HG02678 (cell line): ENCODE measurements around the gene TSPAN9.

Experiments used
- ATAC-seq: cut with Tn5 transposase; IDR thresholded peaks from one replicate; pipeline ENCODE4 v1.9.1; 2021; ENCODE audit warnings: mild to moderate bottlenecking, moderate library complexity; ENCODE audit not compliant: unreplicated experiment

Gene TSPAN9

DNA sequence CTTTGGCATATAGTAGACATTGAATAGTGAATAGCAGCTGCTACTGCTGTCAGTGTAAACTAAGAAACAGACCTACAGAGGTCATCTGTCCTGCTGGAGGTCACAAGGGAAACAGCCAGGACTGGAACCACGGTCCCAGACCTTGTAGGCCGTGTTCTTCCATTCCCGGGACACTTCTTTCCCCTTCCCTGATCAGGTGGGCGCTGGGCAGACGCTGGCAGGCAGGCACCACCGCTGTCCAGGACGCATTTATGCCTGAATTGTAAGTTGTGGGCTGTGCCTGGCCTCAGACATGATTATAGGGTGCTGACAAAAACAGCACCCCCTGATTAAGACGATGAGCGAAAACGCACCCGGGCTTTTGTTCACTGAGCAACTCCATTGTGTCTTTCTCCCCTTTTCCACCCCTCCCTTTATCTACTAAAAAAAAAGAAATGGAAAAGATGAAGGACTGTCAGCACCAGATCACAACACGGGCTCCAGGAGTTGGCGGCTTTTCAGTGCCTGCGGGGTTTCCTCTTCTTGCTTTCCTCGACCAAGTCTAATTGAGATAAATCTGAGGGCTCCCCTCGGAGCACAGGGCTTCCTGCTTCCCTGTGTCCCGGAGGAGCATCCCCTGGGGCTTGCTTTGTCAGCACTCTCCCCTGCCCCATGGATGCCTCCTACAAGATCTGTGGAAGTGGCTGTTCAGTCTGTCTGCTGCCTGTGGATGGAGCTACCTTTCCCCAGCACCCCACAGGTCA, 80.6 kb downstream of the TSPAN9 start:
- ATAC-seq: no peak

GRCh38 chr12:3158851-3159465, 81.8 kb downstream of the TSPAN9 start:
- ATAC-seq: no peak

GRCh38 chr12:3160081-3160480, 82.9 kb downstream of the TSPAN9 start:
- ATAC-seq: no peak

DNA sequence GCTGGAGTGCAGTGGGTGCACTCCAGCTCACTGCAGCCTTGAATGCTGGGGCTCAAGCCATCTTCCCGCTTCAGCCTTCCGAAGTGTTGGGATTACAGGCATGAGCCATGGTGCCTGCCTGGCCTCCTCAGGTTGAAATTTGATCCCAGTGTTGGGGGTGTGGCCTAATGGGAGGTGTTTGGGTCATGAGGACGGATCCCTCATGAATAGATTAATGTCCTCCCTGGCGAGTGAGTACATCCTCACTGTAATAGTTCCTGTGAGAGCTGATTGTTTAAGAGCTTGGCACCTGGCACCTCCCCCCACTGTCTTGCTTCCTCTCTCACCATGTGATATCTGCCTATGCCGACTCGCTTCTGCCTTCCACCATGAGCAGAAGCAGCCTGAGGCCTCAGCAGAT, 84.7 kb downstream of the TSPAN9 start:
- ATAC-seq: no peak

- no peak for ATAC-seq
Measured at GRCh38 chr12:3164454-3165077, 87.4 kb downstream of the TSPAN9 start.

GRCh38 chr12:3165078-3165980, 88.2 kb downstream of the TSPAN9 start:
- ATAC-seq: no peak

DNA sequence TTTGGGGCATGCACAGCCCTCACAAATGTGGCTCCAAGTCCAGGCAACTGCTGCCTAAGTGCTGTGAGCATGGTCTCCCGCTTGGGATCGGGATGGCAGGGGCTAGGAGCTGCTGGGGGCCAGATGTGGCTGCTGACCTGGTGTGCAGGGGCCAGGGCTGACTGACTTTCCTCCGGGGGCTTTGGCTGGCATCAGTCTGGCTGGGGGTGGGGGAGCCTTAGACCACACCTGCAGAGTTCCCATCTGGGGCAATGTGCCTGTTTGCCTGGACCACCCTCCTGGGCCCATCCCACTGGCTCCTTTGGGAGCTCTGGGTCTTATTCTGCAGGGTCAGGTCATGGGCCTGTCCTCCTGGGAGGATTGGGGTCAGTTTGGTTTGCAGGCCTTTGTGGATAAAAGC, 90.5 kb downstream of the TSPAN9 start:
- no peak for ATAC-seq

- no peak for ATAC-seq
Measured at GRCh38 chr12:3168223-3169221, 91.3 kb downstream of the TSPAN9 start.

- no peak for ATAC-seq
Measured at GRCh38 chr12:3170423-3171194, 93.4 kb downstream of the TSPAN9 start.

GRCh38 chr12:3171195-3171591, 94.0 kb downstream of the TSPAN9 start:
- ATAC-seq: no peak

- no peak for ATAC-seq
Measured at GRCh38 chr12:3172124-3173007, 95.2 kb downstream of the TSPAN9 start.

DNA sequence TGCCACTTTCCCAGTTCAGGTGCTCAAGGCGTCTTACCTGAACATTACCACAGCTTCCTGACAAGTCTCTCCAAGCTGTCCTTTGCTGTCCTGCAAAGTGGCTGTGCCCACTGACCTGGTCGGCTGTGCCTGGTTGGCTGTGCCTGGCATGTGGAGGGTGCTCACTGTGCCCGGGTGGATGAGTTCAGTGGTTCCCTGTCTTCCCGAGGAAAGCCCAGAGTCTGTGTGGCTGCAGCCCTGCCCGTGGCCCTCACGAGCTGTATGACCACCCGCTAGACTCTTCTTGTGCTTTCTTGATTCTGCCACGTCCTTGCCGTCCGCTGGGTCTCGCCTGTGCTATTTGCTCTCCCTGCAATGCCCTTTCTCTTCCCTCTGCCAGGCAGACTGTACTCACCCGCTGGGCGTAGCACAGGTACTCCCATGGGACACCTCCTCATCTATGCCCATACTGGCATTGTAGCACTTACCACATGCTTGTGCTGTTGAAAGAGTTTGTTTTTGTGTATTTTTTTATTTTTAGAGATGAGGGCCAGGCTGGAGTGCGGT, 95.9 kb downstream of the TSPAN9 start:
- ATAC-seq: no peak

- ATAC-seq: no peak
Measured at GRCh38 chr12:3173912-3174311, 96.7 kb downstream of the TSPAN9 start.

DNA sequence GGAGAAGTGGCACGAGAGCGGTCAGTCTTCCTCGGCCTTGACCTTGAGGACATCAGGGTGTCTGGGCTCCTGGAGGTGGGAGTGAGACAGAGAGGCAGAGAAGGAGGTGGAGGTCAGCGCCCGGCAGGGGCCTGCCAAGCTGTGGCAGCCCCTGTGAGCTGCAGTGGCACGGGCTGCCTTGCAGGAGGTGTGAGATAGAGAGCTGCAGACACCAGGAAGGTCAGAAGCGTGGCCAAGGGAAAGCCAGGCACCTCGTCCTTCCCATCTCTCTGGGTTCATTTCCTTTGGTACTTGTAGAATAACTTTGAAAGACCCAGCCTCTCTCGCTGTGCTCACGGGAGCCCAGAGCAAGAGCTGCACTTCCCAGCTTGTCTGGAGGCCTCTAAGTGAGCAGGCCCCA, 98.1 kb downstream of the TSPAN9 start:
- no peak for ATAC-seq

DNA sequence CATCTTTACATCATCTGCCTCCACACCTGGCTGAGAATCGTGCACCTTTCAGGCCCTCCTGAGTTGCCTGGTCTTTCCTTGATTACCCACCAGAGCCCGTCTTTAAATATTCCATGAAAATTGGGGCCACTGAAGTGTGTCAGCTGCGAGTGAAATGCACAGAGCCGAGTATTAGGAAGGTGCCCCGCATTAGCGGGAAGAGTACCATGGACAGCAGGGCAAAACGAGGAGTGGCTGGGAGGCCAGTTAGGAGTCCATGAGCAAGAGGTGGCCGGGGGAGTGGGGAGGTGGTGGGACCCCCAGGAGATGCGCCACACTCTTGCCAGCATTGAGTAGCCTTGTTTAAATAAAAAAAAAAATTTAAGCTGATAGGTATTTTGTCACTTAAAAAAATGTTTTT, 99.6 kb downstream of the TSPAN9 start:
- no peak for ATAC-seq

- no peak for ATAC-seq
Measured at GRCh38 chr12:3177778-3178425, 100.7 kb downstream of the TSPAN9 start.

- no peak for ATAC-seq
Measured at GRCh38 chr12:3178671-3179313, 101.6 kb downstream of the TSPAN9 start.
